HG03342 (cell line): ENCODE data around the gene GNG12.
"Not testable (repeated sequence)": the region's sequence is repeated elsewhere in the genome, so short reads cannot be mapped to it uniquely, and the experiment has no call there.

Source experiments
- ATAC-seq: cut with Tn5 transposase; IDR thresholded peaks from one replicate; pipeline ENCODE4 v1.9.1; 2021; ENCODE audit warnings: mild to moderate bottlenecking, moderate library complexity; ENCODE audit not compliant: unreplicated experiment

The GNG12 gene

GRCh38 chr1:67735806-67736627 lies 97.2 kb downstream of the GNG12 start:
- ATAC-seq, result peak; percentile 95

- no peak for ATAC-seq
Observed at GRCh38 chr1:67735206-67735605, 98.1 kb downstream of the GNG12 start.

- ATAC-seq, result no peak
Observed at GRCh38 chr1:67734323-67734690, 99.0 kb downstream of the GNG12 start.

- ATAC-seq, result no peak
Observed at GRCh38 chr1:67733681-67734322, 99.5 kb downstream of the GNG12 start.

- ATAC-seq, result peak; percentile 45
Observed at GRCh38 chr1:67732750-67733151, 100.5 kb downstream of the GNG12 start.

GRCh38 chr1:67731322-67731721 lies 101.9 kb downstream of the GNG12 start:
- ATAC-seq, result no peak

- ATAC-seq, result not testable (repeated sequence)
Observed at GRCh38 chr1:67730312-67730711, 103.0 kb downstream of the GNG12 start.

GRCh38 chr1:67729872-67730271 lies 103.4 kb downstream of the GNG12 start:
- ATAC-seq, result no peak

GRCh38 chr1:67726224-67726623 lies 107.0 kb downstream of the GNG12 start:
- ATAC-seq, result no peak

GRCh38 chr1:67724928-67725560 lies 108.2 kb downstream of the GNG12 start:
- ATAC-seq, result no peak

- ATAC-seq, result peak; percentile 79
Observed at GRCh38 chr1:67723620-67724019, 109.6 kb downstream of the GNG12 start.

GRCh38 chr1:67723126-67723525 lies 110.1 kb downstream of the GNG12 start:
- no peak for ATAC-seq

- ATAC-seq, result no peak
Observed at GRCh38 chr1:67722292-67722944, 110.8 kb downstream of the GNG12 start.

GRCh38 chr1:67721650-67722291 lies 111.5 kb downstream of the GNG12 start:
- ATAC-seq, result peak; percentile 34

GRCh38 chr1:67721112-67721511 lies 112.2 kb downstream of the GNG12 start:
- ATAC-seq, result no peak

- ATAC-seq, result no peak
Observed at GRCh38 chr1:67719329-67720196, 113.7 kb downstream of the GNG12 start.

GRCh38 chr1:67717876-67718275 lies 115.4 kb downstream of the GNG12 start:
- ATAC-seq, result no peak

- ATAC-seq, result no peak
Observed at GRCh38 chr1:67716800-67717199, 116.5 kb downstream of the GNG12 start.

GRCh38 chr1:67715819-67716218 lies 117.4 kb downstream of the GNG12 start:
- ATAC-seq, result no peak
